GM23338 (cell line): Measurements from ENCODE around the gene KRT6A. TPM values are rescaled to one million over a fixed set of nuclear protein-coding genes. Genes with fewer than 3 reads are reported as not detected.

ENCODE experiments used
- ATAC-seq: fragments of 200-7000 bp; cut with Tn5 transposase; 3 replicates; pipeline ENCODE4 v1.9.1; 2020
- DNase-seq: peaks from one replicate; pipeline ENCODE4 v3.0.0-alpha.2; 2015; ENCODE audit warnings: low spot score
- H2AFZ ChIP-seq: fragments of 200-600 bp; sonication (generic); 2 replicates; pipeline ENCODE4 v1.8.0; 2016; ENCODE audit warnings: antibody characterized with exemption, mild to moderate bottlenecking, moderate library complexity
- H3F3A ChIP-seq: fragments of 200-600 bp; sonication (generic); replicated peaks from 2 replicates; pipeline ENCODE4 v1.8.0; 2017; ENCODE audit warnings: antibody characterized with exemption, mixed run types, low read depth
- H3K27ac ChIP-seq: fragments of 200-600 bp; sonication (generic); 2 replicates; pipeline ENCODE4 v1.6.1; 2016; ENCODE audit warnings: low read depth
- H3K27me3 ChIP-seq: fragments of 200-600 bp; sonication (generic); 2 replicates; pipeline ENCODE4 v1.8.0; 2016; ENCODE audit warnings: mild to moderate bottlenecking, mixed run types, moderate library complexity; ENCODE audit not compliant: insufficient read depth
- H3K36me3 ChIP-seq: fragments of 200-600 bp; sonication (generic); 2 replicates; pipeline ENCODE4 v1.8.0; 2016; ENCODE audit warnings: mild to moderate bottlenecking; ENCODE audit not compliant: insufficient read depth
- H3K4me1 ChIP-seq: fragments of 200-600 bp; sonication (generic); 2 replicates; pipeline ENCODE4 v1.8.0; 2016; ENCODE audit warnings: mild to moderate bottlenecking, moderate library complexity; ENCODE audit not compliant: insufficient read depth
- H3K4me2 ChIP-seq: fragments of 200-600 bp; sonication (generic); 2 replicates; pipeline ENCODE4 v1.7.1; 2017; ENCODE audit warnings: mixed run types
- H3K4me3 ChIP-seq: fragments of 200-600 bp; sonication (generic); 2 replicates; pipeline ENCODE4 v1.6.1; 2016; ENCODE audit warnings: mixed run types
- H3K79me2 ChIP-seq: fragments of 200-600 bp; sonication (generic); replicated peaks from 2 replicates; pipeline ENCODE4 v1.8.0; 2017; ENCODE audit warnings: mild to moderate bottlenecking; ENCODE audit not compliant: insufficient read depth
- H3K9me2 ChIP-seq: fragments of 200-600 bp; sonication (generic); 2 replicates; pipeline ENCODE4 v1.8.0; 2017; ENCODE audit not compliant: insufficient read depth
- H4K20me1 ChIP-seq: fragments of 200-600 bp; sonication (generic); replicated peaks from 2 replicates; pipeline ENCODE4 v1.8.0; 2017; ENCODE audit warnings: mild to moderate bottlenecking; ENCODE audit not compliant: insufficient read depth
- H3K27ac Mint-ChIP-seq: 2 replicates; pipeline ENCODE4 v1.8.0; 2020; ENCODE audit warnings: inconsistent platforms, mild to moderate bottlenecking, moderate library complexity, mixed read lengths
- H3K27me3 Mint-ChIP-seq: 3 replicates; pipeline ENCODE4 v1.8.0; 2022; ENCODE audit warnings: low read depth, mild to moderate bottlenecking, moderate library complexity, mixed read lengths, inconsistent platforms; ENCODE audit not compliant: insufficient read depth, poor library complexity
- H3K36me3 Mint-ChIP-seq: 3 replicates; pipeline ENCODE4 v1.8.0; 2021; ENCODE audit warnings: low read depth, mild to moderate bottlenecking, inconsistent platforms, moderate library complexity, mixed read lengths
- H3K4me1 Mint-ChIP-seq: 3 replicates; pipeline ENCODE4 v1.8.0; 2020; ENCODE audit warnings: mild to moderate bottlenecking, inconsistent platforms, mixed read lengths
- H3K4me3 Mint-ChIP-seq: 3 replicates; pipeline ENCODE4 v1.8.0; 2021; ENCODE audit warnings: moderate library complexity, mild to moderate bottlenecking, inconsistent platforms, mixed read lengths
- H3K9me3 Mint-ChIP-seq: 3 replicates; pipeline ENCODE4 v1.8.0; 2020; ENCODE audit warnings: moderate library complexity, mild to moderate bottlenecking, inconsistent platforms, mixed read lengths
- CREB1 ChIP-seq: fragments of 250-450 bp; sonication (Bioruptor Pico); IDR thresholded peaks from 2 replicates; pipeline ENCODE4 v1.5.0; 2020; ENCODE audit warnings: low read depth, mild to moderate bottlenecking, moderate library complexity
- CTCF ChIP-seq, 2 experiments: fragments of 200-600 bp in 1 of 2; sonication (generic) in 1 of 2; conservative IDR thresholded peaks; 2 replicates each; pipeline versions ENCODE4 v1.5.1 to v1.6.1; 2016 to 2017; ENCODE audit warnings: antibody characterized with exemption in 2 of 2, low read depth in 2 of 2, mild to moderate bottlenecking in 2 of 2, moderate library complexity in 1 of 2
- ETS1 ChIP-seq: IDR thresholded peaks from 2 replicates; pipeline ENCODE4 v1.6.1; 2016; ENCODE audit warnings: antibody characterized with exemption
- EZH2 ChIP-seq: fragments of 200-600 bp; sonication (generic); IDR thresholded peaks from one replicate; pipeline ENCODE4 v1.8.0; 2017; ENCODE audit warnings: antibody characterized with exemption, mild to moderate bottlenecking, low read depth; ENCODE audit not compliant: unreplicated experiment
- EZH2phosphoT487 ChIP-seq: fragments of 200-600 bp; sonication (generic); IDR thresholded peaks from one replicate; pipeline ENCODE4 v1.8.1; 2018; ENCODE audit warnings: antibody characterized with exemption; ENCODE audit not compliant: unreplicated experiment
- JUNB ChIP-seq: IDR thresholded peaks from one replicate; pipeline ENCODE4 v1.6.1; 2016; ENCODE audit warnings: antibody characterized with exemption; ENCODE audit not compliant: unreplicated experiment
- NANOG ChIP-seq: IDR thresholded peaks from 2 replicates; pipeline ENCODE4 v1.6.1; 2016; ENCODE audit warnings: antibody characterized with exemption, borderline replicate concordance
- POLR2AphosphoS5 ChIP-seq: IDR thresholded peaks from 2 replicates; pipeline ENCODE4 v1.6.1; 2016; ENCODE audit warnings: antibody characterized with exemption, low read depth
- REST ChIP-seq: IDR thresholded peaks from one replicate; pipeline ENCODE4 v1.6.1; 2018; ENCODE audit warnings: antibody characterized with exemption; ENCODE audit not compliant: unreplicated experiment
- STAT1 ChIP-seq: IDR thresholded peaks from one replicate; pipeline ENCODE4 v1.6.1; 2016; ENCODE audit warnings: antibody characterized with exemption; ENCODE audit not compliant: unreplicated experiment
- ZNF114 ChIP-seq: fragments of 250-450 bp; sonication (Bioruptor Pico); IDR thresholded peaks from 2 replicates; pipeline ENCODE4 v1.5.0; 2020; ENCODE audit warnings: mild to moderate bottlenecking, moderate library complexity
- ZNF331 ChIP-seq: fragments of 250-450 bp; sonication (Bioruptor Pico); IDR thresholded peaks from 2 replicates; pipeline ENCODE4 v1.5.0; 2020; ENCODE audit warnings: low read depth, mild to moderate bottlenecking, moderate library complexity
- ZNF462 ChIP-seq: fragments of 250-450 bp; sonication (Bioruptor Pico); IDR thresholded peaks from 2 replicates; pipeline ENCODE4 v1.5.0; 2020; ENCODE audit warnings: mild to moderate bottlenecking, moderate library complexity
- polyA plus RNA-seq: library from polyadenylated mRNA; unstranded; fragments of >200 nt; fragmentation: Nextera tagmentation; extraction: Ambion mirVana; gene quantifications from 2 replicates; pipeline ENCODE4 v1.2.1, GENCODE V29; 2016
- total RNA-seq: library from RNA; depleted of rRNA; stranded (reverse); fragments of >200 nt; shearing (Covaris generic); gene quantifications from 2 replicates; pipeline ENCODE4 v1.2.3, GENCODE V29; 2014

Gene KRT6A
- total and polyA plus RNA-seq, 2 experiments from 2014 or later = not detected

- H3K9me3 Mint-ChIP-seq = no peaks in the 10 kb centered on the region
- Histone ChIP-seq H3K36me3 (no peaks in the 10 kb centered on the region), H3K4me3 (no peak overlapping the region), H3K79me2 (no peaks in the 10 kb centered on the region), H3K27ac (no peak overlapping the region), H3F3A (no peaks in the 10 kb centered on the region), H3K9me2 (no peaks in the 10 kb centered on the region), H4K20me1 (no peaks in the 10 kb centered on the region), H3K27me3 (no peaks in the 10 kb centered on the region), H3K4me2 (no peak overlapping the region), H2AFZ (no peak overlapping the region), H3K4me1 (no peaks in the 10 kb centered on the region)
- ATAC-seq (no peak), DNase-seq (no peak)
- H3K36me3 Mint-ChIP-seq = no peaks in the 10 kb centered on the region
- no peaks in the 10 kb centered on the region for H3K4me1 Mint-ChIP-seq
- no peak for TF ChIP-seq STAT1
- TF ChIP-seq ZNF462 (CRISPR knock-in tag) = no peak
- no peak for TF ChIP-seq ZNF331 (CRISPR knock-in tag)
- no peak for TF ChIP-seq CREB1 (CRISPR knock-in tag)
- TF ChIP-seq CTCF (conservative IDR thresholded peaks at IDR 0.05; ENCODE audit: low read depth in 2 of 2) = no peak
- TF ChIP-seq EZH2 = no peak
- no peak for TF ChIP-seq ZNF114 (CRISPR knock-in tag)
- no peak for TF ChIP-seq NANOG
- TF ChIP-seq JUNB = no peak
- TF ChIP-seq POLR2AphosphoS5 = no peak
- no peak for TF ChIP-seq EZH2phosphoT487
- TF ChIP-seq REST = no peak
- no peak for TF ChIP-seq ETS1
- H3K27me3 Mint-ChIP-seq = peaks cover 4% of the 10 kb centered on the region
- no peak overlapping the region for H3K4me3 Mint-ChIP-seq
- no peak overlapping the region for H3K27ac Mint-ChIP-seq
Measured at GRCh38 chr12:52530905-52531304, 37.8 kb upstream of the KRT6A start.
